ENCODE results near the gene PGAP2.
A peak's percentile ranks its signal among the peaks of the same experiment; 100 is the strongest.

Gene PGAP2

DNA sequence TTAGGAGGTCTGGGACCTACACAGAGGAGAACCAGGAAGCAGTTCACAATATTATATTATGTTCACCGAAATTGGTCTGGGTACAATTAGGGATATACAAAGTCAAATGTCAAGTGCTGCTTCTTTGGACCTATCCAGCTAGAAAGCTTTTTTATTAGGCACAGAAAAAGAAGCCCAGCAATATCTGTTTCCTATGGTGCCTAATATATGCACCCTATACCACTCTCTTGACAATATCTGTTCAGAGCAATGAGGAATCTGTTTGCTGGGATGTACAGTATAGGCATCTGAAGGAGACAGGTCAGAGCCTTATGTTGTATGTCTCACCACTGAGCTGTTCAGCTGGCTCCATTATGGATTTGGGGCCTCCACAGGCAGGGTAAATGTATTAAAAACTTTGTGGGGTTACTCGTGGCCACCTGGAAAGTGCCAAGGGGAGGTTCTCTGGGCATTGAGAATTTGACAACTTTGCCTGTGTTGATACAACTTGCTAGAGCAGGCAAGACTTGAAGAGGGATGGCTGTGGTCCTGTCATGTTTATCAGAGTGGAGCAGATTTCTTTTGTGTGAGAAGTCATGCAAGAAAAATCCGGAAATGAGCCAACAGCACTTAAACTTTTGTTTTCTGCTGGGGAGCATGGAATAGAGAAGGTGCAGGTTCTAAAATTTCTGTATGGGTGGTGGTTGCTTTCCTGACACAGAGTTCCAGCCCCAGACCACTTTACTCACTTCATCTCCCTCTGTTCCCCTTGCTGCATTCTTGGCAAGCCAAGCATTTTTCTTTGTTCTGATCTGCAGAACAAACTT is 57.2 kb downstream of the PGAP2 start:
- H3K9me3 ChIP-seq (ENCODE audit: control insufficient read depth in 2 of 2, low read length in 2 of 2): no peaks in the 10 kb centered on the region
- peak overlapping the region; percentile 9 to 28 for H3K27ac ChIP-seq (ENCODE audit: low read depth in 2 of 2, low read length in 2 of 2)
- H3K9ac ChIP-seq (ENCODE audit: low read depth in 1 of 2, low read length in 2 of 2): no peak overlapping the region
- H3K36me3 ChIP-seq (ENCODE audit: control insufficient read depth in 2 of 2, insufficient read depth in 2 of 2, low read length in 2 of 2): no peaks in the 10 kb centered on the region
- H3K4me3 ChIP-seq (ENCODE audit: low read length in 2 of 2): peak overlapping the region in 1 of 2 donors; percentile 28
- peaks cover 22 to 34% of the 10 kb centered on the region in 2 donors for H3K4me1 ChIP-seq (ENCODE audit: control insufficient read depth in 2 of 2, insufficient read depth in 2 of 2, low read length in 2 of 2)
- H3K27me3 ChIP-seq (ENCODE audit: control insufficient read depth in 2 of 2, insufficient read depth in 2 of 2, low read length in 2 of 2): no peaks in the 10 kb centered on the region

- H3K36me3 ChIP-seq (ENCODE audit: control insufficient read depth in 2 of 2, insufficient read depth in 2 of 2, low read length in 2 of 2): no peaks in the 10 kb centered on the region
- peak overlapping the region in 1 of 2 donors; percentile 28 for H3K4me3 ChIP-seq (ENCODE audit: low read length in 2 of 2)
- H3K9me3 ChIP-seq (ENCODE audit: control insufficient read depth in 2 of 2, low read length in 2 of 2): no peaks in the 10 kb centered on the region
- peak overlapping the region in 1 of 2 donors; percentile 28 for H3K27ac ChIP-seq (ENCODE audit: low read depth in 2 of 2, low read length in 2 of 2)
- no peaks in the 10 kb centered on the region for H3K27me3 ChIP-seq (ENCODE audit: control insufficient read depth in 2 of 2, insufficient read depth in 2 of 2, low read length in 2 of 2)
- peaks cover 21 to 29% of the 10 kb centered on the region in 2 donors for H3K4me1 ChIP-seq (ENCODE audit: control insufficient read depth in 2 of 2, insufficient read depth in 2 of 2, low read length in 2 of 2)
- H3K9ac ChIP-seq (ENCODE audit: low read depth in 1 of 2, low read length in 2 of 2): peak overlapping the region in 1 of 2 donors; percentile 43
Measured at GRCh38 chr11:3866206-3866605, 57.8 kb downstream of the PGAP2 start.

GRCh38 chr11:3866836-3867208 is 58.5 kb downstream of the PGAP2 start:
- Histone ChIP-seq H3K36me3 (ENCODE audit: control insufficient read depth in 2 of 2, insufficient read depth in 2 of 2, low read length in 2 of 2) (no peaks in the 10 kb centered on the region), H3K4me1 (ENCODE audit: control insufficient read depth in 2 of 2, insufficient read depth in 2 of 2, low read length in 2 of 2) (peaks cover 21 to 29% of the 10 kb centered on the region in 2 donors), H3K9me3 (ENCODE audit: control insufficient read depth in 2 of 2, low read length in 2 of 2) (no peaks in the 10 kb centered on the region), H3K9ac (ENCODE audit: low read depth in 1 of 2, low read length in 2 of 2) (no peak overlapping the region), H3K27ac (ENCODE audit: low read depth in 2 of 2, low read length in 2 of 2) (peak overlapping the region in 1 of 2 donors; percentile 17), H3K4me3 (ENCODE audit: low read length in 2 of 2) (no peak overlapping the region), H3K27me3 (ENCODE audit: control insufficient read depth in 2 of 2, insufficient read depth in 2 of 2, low read length in 2 of 2) (no peaks in the 10 kb centered on the region)

GRCh38 chr11:3867209-3868091 is 59.1 kb downstream of the PGAP2 start:
- no peak overlapping the region for H3K9ac ChIP-seq (ENCODE audit: low read depth in 1 of 2, low read length in 2 of 2)
- H3K4me1 ChIP-seq (ENCODE audit: control insufficient read depth in 2 of 2, insufficient read depth in 2 of 2, low read length in 2 of 2): peaks cover 21 to 29% of the 10 kb centered on the region in 2 donors
- H3K9me3 ChIP-seq (ENCODE audit: control insufficient read depth in 2 of 2, low read length in 2 of 2): no peaks in the 10 kb centered on the region
- H3K27me3 ChIP-seq (ENCODE audit: control insufficient read depth in 2 of 2, insufficient read depth in 2 of 2, low read length in 2 of 2): no peaks in the 10 kb centered on the region
- no peaks in the 10 kb centered on the region for H3K36me3 ChIP-seq (ENCODE audit: control insufficient read depth in 2 of 2, insufficient read depth in 2 of 2, low read length in 2 of 2)
- H3K27ac ChIP-seq (ENCODE audit: low read depth in 2 of 2, low read length in 2 of 2): peak overlapping the region in 1 of 2 donors; percentile 17
- no peak overlapping the region for H3K4me3 ChIP-seq (ENCODE audit: low read length in 2 of 2)

DNA sequence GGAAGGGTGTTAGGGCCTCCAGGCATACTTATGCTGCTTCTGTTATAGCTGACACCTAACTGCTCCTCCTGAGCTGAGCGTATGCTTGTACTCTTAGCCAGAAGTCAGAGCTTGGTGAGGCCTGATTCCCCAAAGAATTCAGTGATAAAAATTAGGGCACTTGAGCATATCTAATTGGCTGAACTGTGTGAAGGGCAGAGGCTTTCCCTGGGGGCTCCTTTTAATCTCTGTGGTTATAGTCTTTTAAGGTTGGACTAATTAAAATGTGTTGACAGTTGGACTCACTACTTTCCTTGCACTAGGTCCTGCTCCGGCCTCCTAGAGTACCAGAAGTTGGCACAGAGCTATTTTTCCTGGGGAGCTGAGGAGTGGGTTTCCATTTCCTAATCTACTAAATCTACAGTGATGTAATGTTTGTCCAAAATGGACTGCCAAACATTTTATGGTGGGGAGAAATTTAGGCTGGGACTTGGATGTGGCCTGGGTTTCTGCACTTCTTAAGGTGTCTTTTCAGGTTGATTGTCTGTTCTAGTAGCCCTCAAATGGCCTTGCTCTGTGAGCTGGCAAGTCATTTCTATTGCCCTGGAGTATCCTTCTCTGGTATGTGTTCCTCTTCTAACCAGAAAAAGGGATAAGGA is 65.5 kb downstream of the PGAP2 start:
- H3K9ac ChIP-seq (ENCODE audit: low read depth in 1 of 2, low read length in 2 of 2): no peak overlapping the region
- no peaks in the 10 kb centered on the region for H3K27me3 ChIP-seq (ENCODE audit: control insufficient read depth in 2 of 2, insufficient read depth in 2 of 2, low read length in 2 of 2)
- no peak overlapping the region for H3K4me3 ChIP-seq (ENCODE audit: low read length in 2 of 2)
- peaks cover 8 to 11% of the 10 kb centered on the region in 2 donors for H3K4me1 ChIP-seq (ENCODE audit: control insufficient read depth in 2 of 2, insufficient read depth in 2 of 2, low read length in 2 of 2)
- no peaks in the 10 kb centered on the region for H3K9me3 ChIP-seq (ENCODE audit: control insufficient read depth in 2 of 2, low read length in 2 of 2)
- no peak overlapping the region for H3K27ac ChIP-seq (ENCODE audit: low read depth in 2 of 2, low read length in 2 of 2)
- H3K36me3 ChIP-seq (ENCODE audit: control insufficient read depth in 2 of 2, insufficient read depth in 2 of 2, low read length in 2 of 2): no peaks in the 10 kb centered on the region

Data from mucosa of rectum (tissue), 2 donors.